Measurements from ENCODE around the gene GAK.

GAK gene

GRCh38 chr4:887034-887763, 44.9 kb downstream of the GAK start:
- no peak for DNase-seq (ENCODE audit: low read depth)

GRCh38 chr4:886244-886643, 45.9 kb downstream of the GAK start:
- DNase-seq (ENCODE audit: low read depth) = no peak

- no peak for DNase-seq (ENCODE audit: low read depth)
Measured at GRCh38 chr4:885353-885752, 46.8 kb downstream of the GAK start.

- no peak for DNase-seq (ENCODE audit: low read depth)
Measured at GRCh38 chr4:884896-885295, 47.2 kb downstream of the GAK start.

GRCh38 chr4:884259-884658, 47.9 kb downstream of the GAK start:
- DNase-seq (ENCODE audit: low read depth) = no peak

GRCh38 chr4:883377-884095, 48.6 kb downstream of the GAK start:
- DNase-seq (ENCODE audit: low read depth) = no peak

GRCh38 chr4:882646-883045, 49.5 kb downstream of the GAK start:
- DNase-seq (ENCODE audit: low read depth) = no peak

GRCh38 chr4:881709-882108, 50.4 kb downstream of the GAK start:
- DNase-seq (ENCODE audit: low read depth) = no peak

GRCh38 chr4:880684-881405, 51.3 kb downstream of the GAK start:
- DNase-seq (ENCODE audit: low read depth) = no peak

GRCh38 chr4:879729-880077, 52.4 kb downstream of the GAK start:
- no peak for DNase-seq (ENCODE audit: low read depth)

GRCh38 chr4:878796-879728, 53.1 kb downstream of the GAK start:
- no peak for DNase-seq (ENCODE audit: low read depth)

- DNase-seq (ENCODE audit: low read depth) = no peak
Measured at GRCh38 chr4:877502-877901, 54.6 kb downstream of the GAK start.

- DNase-seq (ENCODE audit: low read depth) = no peak
Measured at GRCh38 chr4:876780-877179, 55.3 kb downstream of the GAK start.

- no peak for DNase-seq (ENCODE audit: low read depth)
Measured at GRCh38 chr4:875818-876423, 56.2 kb downstream of the GAK start.

- no peak for DNase-seq (ENCODE audit: low read depth)
Measured at GRCh38 chr4:874971-875817, 56.9 kb downstream of the GAK start.

- DNase-seq (ENCODE audit: low read depth) = no peak
Measured at GRCh38 chr4:874056-874455, 58.1 kb downstream of the GAK start.

- no peak for DNase-seq (ENCODE audit: low read depth)
Measured at GRCh38 chr4:872241-872981, 59.7 kb downstream of the GAK start.

- no peak for DNase-seq (ENCODE audit: low read depth)
Measured at GRCh38 chr4:871484-871883, 60.6 kb downstream of the GAK start.

GRCh38 chr4:870951-871350, 61.2 kb downstream of the GAK start:
- no peak for DNase-seq (ENCODE audit: low read depth)

GRCh38 chr4:869776-870175, 62.3 kb downstream of the GAK start:
- DNase-seq (ENCODE audit: low read depth) = no peak
